Caco-2 (cell line): ENCODE data around the gene TXNL1. TPM values are rescaled to one million over a fixed set of nuclear protein-coding genes. Genes with fewer than 3 reads are reported as not detected.

ENCODE experiments used
- BruUV-seq: library from RNA; stranded (reverse); fragments of 400-500 nt; replicated peaks from 2 replicates; lab custom pipeline; 2021; lab: Mats Ljungman, UMichigan
- CTCF ChIA-PET: fragments of 300-600 bp; sonication (Branson Sonifier 250); formaldehyde crosslinking; loops from one replicate; lab custom pipeline; 2022; ENCODE audit warnings: antibody characterized with exemption; lab: Charles Lee
- POLR2A ChIA-PET: fragments of 300-600 bp; sonication (Branson Sonifier 250); formaldehyde crosslinking; loops from one replicate; lab custom pipeline; 2022; ENCODE audit warnings: antibody characterized with exemption; lab: Charles Lee
- DNase-seq, 2 experiments: peaks; one replicate each; pipeline versions ENCODE4 v3.0.0 to v3.0.0-alpha.2; 2020 to 2022
- H3K27me3 ChIP-seq: replicated peaks from 2 replicates; pipeline ENCODE4 v1.6.0; 2011; ENCODE audit warnings: low read length; ENCODE audit not compliant: control insufficient read depth, insufficient read depth
- H3K36me3 ChIP-seq: 2 replicates; pipeline ENCODE4 v1.5.1; 2011; ENCODE audit warnings: low read length; ENCODE audit not compliant: control insufficient read depth, insufficient read depth
- H3K4me1 ChIP-seq: fragments of 250-450 bp; sonication (Bioruptor Pico); 2 replicates; pipeline ENCODE4 v1.5.1; 2020; ENCODE audit warnings: mild to moderate bottlenecking
- H3K4me3 ChIP-seq: 2 replicates; pipeline ENCODE4 v1.5.1; 2011; ENCODE audit warnings: low read depth, mild to moderate bottlenecking, control low read depth, low read length
- H3K9me3 ChIP-seq: fragments of 250-450 bp; sonication (Bioruptor Pico); 2 replicates; pipeline ENCODE4 v1.5.1; 2020; ENCODE audit warnings: mild to moderate bottlenecking, moderate library complexity
- H3K27ac Mint-ChIP-seq: one replicate; pipeline ENCODE4 v1.8.0; 2022; ENCODE audit warnings: mixed read lengths; ENCODE audit not compliant: unreplicated experiment
- H3K27me3 Mint-ChIP-seq: one replicate; pipeline ENCODE4 v1.8.0; 2022; ENCODE audit warnings: mixed read lengths; ENCODE audit not compliant: insufficient read depth, unreplicated experiment
- H3K36me3 Mint-ChIP-seq: one replicate; pipeline ENCODE4 v1.8.0; 2022; ENCODE audit warnings: mild to moderate bottlenecking, mixed read lengths; ENCODE audit not compliant: insufficient read depth, unreplicated experiment
- H3K4me1 Mint-ChIP-seq: one replicate; pipeline ENCODE4 v1.8.0; 2022; ENCODE audit warnings: low read depth, mixed read lengths; ENCODE audit not compliant: unreplicated experiment
- H3K4me3 Mint-ChIP-seq: one replicate; pipeline ENCODE4 v1.8.0; 2022; ENCODE audit warnings: mild to moderate bottlenecking, moderate library complexity, mixed read lengths; ENCODE audit not compliant: unreplicated experiment
- H3K9me3 Mint-ChIP-seq: one replicate; pipeline ENCODE4 v1.8.0; 2022; ENCODE audit warnings: mixed read lengths; ENCODE audit not compliant: unreplicated experiment
- intact Hi-C: fragments of 100-400 bp; cut with micrococcal nuclease; formaldehyde crosslinking; loops from one replicate; pipeline ENCODE4 v1.10.0; 2022; ENCODE audit not compliant: unreplicated experiment
- total RNA-seq: library from RNA; stranded (reverse); gene quantifications from 2 replicates; pipeline ENCODE4 v1.2.3, GENCODE V29; 2022
- TF ChIP-seq, protein P1 (sequence below), 2 experiments: fragments of 200-600 bp in 1 of 2; IDR thresholded peaks; 1 replicate in 1 of 2; 2 replicates in 1 of 2; pipeline versions ENCODE4 v1.5.1 to v1.8.0; 2011 to 2022; ENCODE audit warnings: antibody characterized with exemption in 1 of 2, control low read depth in 1 of 2, inconsistent platforms in 1 of 2, low read depth in 1 of 2, low read length in 1 of 2, mild to moderate bottlenecking in 1 of 2, moderate library complexity in 1 of 2; ENCODE audit not compliant: insufficient read depth in 1 of 2, severe bottlenecking in 1 of 2, unreplicated experiment in 1 of 2

TXNL1 gene
- total RNA-seq, 1 experiment from 2014 or later: 49.0 TPM

GRCh38 chr18:56647071-56647470, 8.7 kb upstream of the TXNL1 start:
- no peaks in the 10 kb centered on the region for H3K27me3 ChIP-seq
- Mint-ChIP-seq H3K9me3 (no peaks in the 10 kb centered on the region), H3K4me1 (peaks cover 6% of the 10 kb centered on the region), H3K27ac (no peak overlapping the region), H3K36me3 (no peaks in the 10 kb centered on the region), H3K27me3 (no peaks in the 10 kb centered on the region), H3K4me3 (no peak overlapping the region)
- no peaks in the 10 kb centered on the region for H3K36me3 ChIP-seq
- DNase-seq: no peak
- no peak overlapping the region for H3K4me3 ChIP-seq
- BruUV-seq: no TSS peak
- H3K4me1 ChIP-seq: no peaks in the 10 kb centered on the region
- CTCF ChIA-PET: no interaction called here
- H3K9me3 ChIP-seq: no peaks in the 10 kb centered on the region
- TF ChIP-seq, protein P1, sequence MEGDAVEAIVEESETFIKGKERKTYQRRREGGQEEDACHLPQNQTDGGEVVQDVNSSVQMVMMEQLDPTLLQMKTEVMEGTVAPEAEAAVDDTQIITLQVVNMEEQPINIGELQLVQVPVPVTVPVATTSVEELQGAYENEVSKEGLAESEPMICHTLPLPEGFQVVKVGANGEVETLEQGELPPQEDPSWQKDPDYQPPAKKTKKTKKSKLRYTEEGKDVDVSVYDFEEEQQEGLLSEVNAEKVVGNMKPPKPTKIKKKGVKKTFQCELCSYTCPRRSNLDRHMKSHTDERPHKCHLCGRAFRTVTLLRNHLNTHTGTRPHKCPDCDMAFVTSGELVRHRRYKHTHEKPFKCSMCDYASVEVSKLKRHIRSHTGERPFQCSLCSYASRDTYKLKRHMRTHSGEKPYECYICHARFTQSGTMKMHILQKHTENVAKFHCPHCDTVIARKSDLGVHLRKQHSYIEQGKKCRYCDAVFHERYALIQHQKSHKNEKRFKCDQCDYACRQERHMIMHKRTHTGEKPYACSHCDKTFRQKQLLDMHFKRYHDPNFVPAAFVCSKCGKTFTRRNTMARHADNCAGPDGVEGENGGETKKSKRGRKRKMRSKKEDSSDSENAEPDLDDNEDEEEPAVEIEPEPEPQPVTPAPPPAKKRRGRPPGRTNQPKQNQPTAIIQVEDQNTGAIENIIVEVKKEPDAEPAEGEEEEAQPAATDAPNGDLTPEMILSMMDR (IDR thresholded peaks at IDR 0.05; ENCODE audit: insufficient read depth in 1 of 2, low read depth in 1 of 2, low read length in 1 of 2, severe bottlenecking in 1 of 2, unreplicated experiment in 1 of 2): no peak
- POLR2A ChIA-PET: no interaction called here
- intact Hi-C loops: no loop called here

- POLR2A ChIA-PET: no interaction called here
- BruUV-seq: no TSS peak
- no peaks in the 10 kb centered on the region for H3K36me3 ChIP-seq
- Mint-ChIP-seq H3K27ac (no peak overlapping the region), H3K36me3 (no peaks in the 10 kb centered on the region), H3K27me3 (no peaks in the 10 kb centered on the region), H3K9me3 (no peaks in the 10 kb centered on the region), H3K4me3 (no peak overlapping the region), H3K4me1 (peaks cover under 1% of the 10 kb centered on the region)
- DNase-seq: peak in 1 of 2 experiments; percentile 4
- intact Hi-C loops: no loop called here
- no peak overlapping the region for H3K4me3 ChIP-seq
- no peaks in the 10 kb centered on the region for H3K4me1 ChIP-seq
- TF ChIP-seq, protein P1 (IDR thresholded peaks at IDR 0.05; ENCODE audit: insufficient read depth in 1 of 2, low read depth in 1 of 2, low read length in 1 of 2, severe bottlenecking in 1 of 2, unreplicated experiment in 1 of 2): peak in 1 of 2 experiments; percentile 28
- no peaks in the 10 kb centered on the region for H3K27me3 ChIP-seq
- no peaks in the 10 kb centered on the region for H3K9me3 ChIP-seq
- CTCF ChIA-PET: interaction anchor here (0.7 kb wide), 1 partner anchor 35 kb away, joined by 3 read pairs; no protein-coding TSS in a partner anchor
These were observed 7.1 kb upstream of the TXNL1 start for GRCh38 chr18:56645415-56646016.

DNA sequence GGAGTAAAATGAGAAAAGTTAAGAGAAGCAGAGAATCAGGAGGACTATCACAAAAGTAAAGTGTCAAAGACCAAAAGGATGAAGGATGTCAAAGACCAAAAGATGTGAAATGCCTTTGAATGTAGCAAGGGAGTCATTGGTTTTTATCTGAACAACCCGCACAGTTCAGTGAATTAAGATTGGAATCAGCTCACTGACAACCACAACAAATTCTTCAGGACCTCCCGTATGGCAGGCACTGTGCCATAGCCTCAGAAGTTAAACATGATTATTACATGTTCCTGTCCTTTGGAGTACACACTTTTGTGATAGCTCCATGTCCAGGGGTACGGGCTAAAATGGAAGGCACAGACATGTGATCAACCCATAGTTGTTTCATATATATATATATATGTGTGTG, 5.0 kb upstream of the TXNL1 start:
- ChIA-PET POLR2A (no interaction called here), CTCF (no interaction called here)
- Histone ChIP-seq H3K4me1 (no peaks in the 10 kb centered on the region), H3K27me3 (no peaks in the 10 kb centered on the region), H3K4me3 (no peak overlapping the region), H3K36me3 (no peaks in the 10 kb centered on the region), H3K9me3 (no peaks in the 10 kb centered on the region)
- peaks cover 6% of the 10 kb centered on the region for H3K4me1 Mint-ChIP-seq
- intact Hi-C loops: no loop called here
- H3K27me3 Mint-ChIP-seq: no peaks in the 10 kb centered on the region
- BruUV-seq: no TSS peak
- no peaks in the 10 kb centered on the region for H3K9me3 Mint-ChIP-seq
- TF ChIP-seq, protein P1 (IDR thresholded peaks at IDR 0.05; ENCODE audit: insufficient read depth in 1 of 2, low read depth in 1 of 2, low read length in 1 of 2, severe bottlenecking in 1 of 2, unreplicated experiment in 1 of 2): no peak
- no peak for DNase-seq
- H3K36me3 Mint-ChIP-seq: peaks cover 5% of the 10 kb centered on the region
- H3K4me3 Mint-ChIP-seq: no peak overlapping the region
- H3K27ac Mint-ChIP-seq: no peak overlapping the region
